OCI-M1 (cell line): ENCODE data around the gene TACC2.
A peak's percentile ranks its signal among the peaks of the same experiment; 100 is the strongest.

Experiments
- DNase-seq: peaks from one replicate; lab custom pipeline; 2025; lab: John Stamatoyannopoulos, UW

The TACC2 gene

DNA sequence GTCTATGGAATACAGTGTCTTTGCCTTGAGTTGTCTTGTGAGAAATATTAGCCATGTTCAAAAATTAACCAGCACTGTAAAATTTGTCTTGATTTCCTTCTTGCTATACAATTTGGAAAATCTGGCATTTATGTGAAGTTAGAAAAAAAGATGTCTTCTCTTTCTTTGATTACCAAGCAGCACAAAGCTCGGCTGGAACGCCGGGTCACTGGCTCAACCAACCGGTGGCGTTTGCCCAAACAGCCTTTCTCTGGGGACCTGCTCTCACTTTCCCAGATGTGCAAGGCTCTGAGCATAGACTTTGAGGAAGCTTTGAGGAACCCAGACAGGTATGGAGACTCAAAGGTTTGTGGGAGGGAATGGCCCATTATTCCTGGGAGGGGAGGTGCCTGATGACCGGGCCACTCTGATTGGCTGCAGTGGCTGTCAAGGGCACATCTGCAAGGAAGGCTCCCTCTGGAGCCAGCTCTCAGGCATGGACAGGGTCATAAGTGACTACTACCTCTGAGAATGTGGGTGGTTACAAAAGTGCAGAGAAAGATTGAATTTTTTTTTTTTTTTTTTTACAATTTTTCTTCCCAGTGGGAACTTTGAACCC, 287.7 kb downstream of the TACC2 start:
- DNase-seq, result no peak

DNA sequence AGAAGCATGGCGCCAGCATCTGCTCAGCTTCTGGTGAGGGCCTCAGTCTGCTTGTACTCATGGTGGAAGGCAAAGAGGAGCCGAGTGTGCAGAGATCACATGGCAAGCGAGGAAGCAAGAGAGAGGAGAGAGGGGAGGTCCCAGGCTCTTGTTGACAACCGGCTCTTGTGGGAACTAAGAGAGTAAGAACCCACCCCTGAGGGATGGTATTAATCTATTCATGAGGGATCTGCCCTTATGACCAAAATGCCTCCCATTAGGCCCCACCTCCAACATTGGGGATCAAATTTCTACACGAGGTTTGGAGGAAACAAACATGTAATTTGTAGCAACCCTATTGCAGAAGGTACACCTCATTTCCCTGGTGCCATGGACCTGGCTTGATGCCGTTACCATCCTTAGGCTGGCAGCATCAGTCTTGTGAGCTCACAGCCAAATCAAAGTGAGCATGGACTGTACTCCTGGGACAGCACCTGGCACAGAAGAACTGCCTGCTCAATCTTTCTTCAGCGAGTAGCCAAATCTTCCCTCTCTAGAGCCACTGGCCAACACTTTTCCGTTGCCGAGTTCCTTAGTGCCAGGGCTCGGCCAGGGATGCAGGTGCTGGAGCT, 288.7 kb downstream of the TACC2 start:
- no peak for DNase-seq

- DNase-seq, result peak; percentile 47
Observed at GRCh38 chr10:122279725-122280141, 290.8 kb downstream of the TACC2 start.

DNA sequence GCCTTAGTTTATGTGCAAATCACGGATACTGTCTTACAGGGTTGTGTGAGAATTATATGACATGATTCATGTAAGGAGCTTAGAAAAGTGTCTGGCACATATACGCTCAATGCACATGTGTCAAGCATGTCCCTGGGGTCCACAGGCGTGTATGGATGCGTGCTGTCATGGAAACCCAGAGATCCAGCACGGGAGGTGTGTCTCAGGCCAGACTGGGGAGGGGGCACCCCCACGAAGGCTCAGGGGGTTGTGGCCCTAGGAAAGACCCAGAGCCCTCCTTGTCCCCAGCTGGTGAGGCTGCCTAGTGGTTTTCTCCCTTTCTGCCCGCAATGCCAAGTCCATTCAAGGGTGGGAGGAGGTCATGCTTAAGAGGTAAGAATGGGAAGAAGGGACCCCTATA, 291.2 kb downstream of the TACC2 start:
- DNase-seq, result no peak

DNA sequence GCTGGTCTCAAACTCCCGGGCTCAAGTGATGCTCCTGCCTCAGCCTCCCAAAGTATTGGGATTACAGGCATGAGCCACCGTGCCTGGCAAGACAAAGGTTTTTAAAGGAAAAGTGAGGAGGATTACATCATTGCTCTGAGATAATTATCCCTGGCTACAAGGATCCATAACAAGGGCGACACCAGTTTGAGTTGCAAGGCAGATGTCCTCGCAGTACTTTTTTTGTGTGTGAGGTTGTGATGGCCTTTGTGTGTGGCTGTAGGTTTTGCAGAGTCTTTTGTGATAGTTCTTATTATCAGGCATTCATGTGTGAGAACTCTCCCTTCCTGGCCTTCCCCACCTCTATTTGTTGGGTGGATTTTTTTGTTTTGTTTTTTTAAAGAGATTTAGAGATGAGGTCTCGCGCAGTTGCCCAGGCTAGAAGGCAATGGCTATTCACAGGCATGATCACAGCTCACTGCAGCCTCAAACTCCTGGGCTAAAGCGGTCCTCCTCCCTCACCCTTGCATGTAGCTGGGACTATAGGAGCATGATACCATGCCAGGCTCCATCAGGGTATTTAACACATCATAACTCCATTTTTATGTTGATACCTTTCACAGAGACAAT, 292.2 kb downstream of the TACC2 start:
- no peak for DNase-seq

- DNase-seq, result no peak
Observed at GRCh38 chr10:122281751-122282150, 292.8 kb downstream of the TACC2 start.

DNA sequence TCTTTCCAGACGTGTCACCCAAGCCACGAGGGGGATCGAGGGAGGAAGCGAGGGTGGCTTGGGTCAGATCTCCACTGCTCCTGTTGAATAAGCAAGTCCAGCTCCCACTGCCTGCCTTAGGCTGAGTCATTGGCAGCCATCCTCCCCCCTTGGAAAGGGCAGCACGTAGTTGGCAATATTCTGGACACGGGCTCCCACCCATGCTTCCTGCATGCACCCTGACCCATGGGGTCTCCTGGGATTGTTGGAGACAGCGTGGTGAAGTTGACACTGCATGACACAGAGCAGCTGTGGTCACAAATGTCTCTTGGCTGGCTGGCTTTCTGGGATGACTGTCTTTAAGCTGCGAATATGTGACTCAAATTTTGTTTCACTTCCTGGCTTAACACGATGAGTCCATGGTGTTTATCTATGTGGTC, 293.3 kb downstream of the TACC2 start:
- no peak for DNase-seq

GRCh38 chr10:122282909-122283308, 293.9 kb downstream of the TACC2 start:
- DNase-seq, result no peak

DNA sequence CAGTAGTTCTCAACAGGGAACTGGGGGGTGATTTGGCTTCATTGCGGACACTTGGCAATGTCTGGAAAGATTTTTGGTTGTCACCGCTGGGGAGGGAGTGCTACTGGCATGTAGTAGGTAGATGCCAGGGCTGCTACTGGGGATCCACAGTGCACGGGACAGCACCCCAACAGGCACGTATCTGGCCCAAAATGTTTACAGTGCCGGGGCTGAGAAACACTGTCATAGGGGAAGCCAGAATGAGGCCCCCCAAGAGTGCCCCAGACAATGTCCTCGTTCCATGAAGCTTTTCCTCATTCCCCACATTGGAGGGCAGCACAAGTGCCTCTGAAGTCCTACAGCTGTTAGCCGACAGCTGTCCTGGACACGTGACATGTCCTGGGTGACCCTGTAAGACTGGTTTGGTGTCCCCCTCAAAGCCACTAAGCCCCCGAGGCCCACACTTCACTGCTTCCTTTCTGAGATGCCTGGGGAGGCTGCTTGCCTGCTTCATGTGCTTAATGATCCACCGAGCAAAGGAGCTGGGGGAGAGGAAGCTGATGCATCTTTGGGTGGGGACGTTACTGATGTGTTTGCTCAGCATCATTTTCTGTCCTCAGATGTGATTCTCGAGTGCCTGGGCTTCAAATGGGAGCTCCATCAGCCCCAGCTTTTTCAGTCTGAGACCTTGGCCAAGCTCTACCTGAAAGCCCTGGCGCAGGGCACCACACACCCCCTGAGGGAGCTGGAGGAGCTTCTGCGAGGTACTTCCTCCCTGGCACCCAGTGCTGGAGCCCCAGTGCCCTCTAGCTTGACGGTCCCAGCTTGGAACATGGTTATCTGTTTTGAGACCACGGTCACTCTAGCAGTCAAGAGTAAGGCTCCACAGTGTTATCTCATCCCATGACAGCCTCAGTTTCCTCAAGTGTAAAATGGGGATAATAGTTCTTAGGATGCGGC, 296.8 kb downstream of the TACC2 start:
- DNase-seq, result no peak

DNA sequence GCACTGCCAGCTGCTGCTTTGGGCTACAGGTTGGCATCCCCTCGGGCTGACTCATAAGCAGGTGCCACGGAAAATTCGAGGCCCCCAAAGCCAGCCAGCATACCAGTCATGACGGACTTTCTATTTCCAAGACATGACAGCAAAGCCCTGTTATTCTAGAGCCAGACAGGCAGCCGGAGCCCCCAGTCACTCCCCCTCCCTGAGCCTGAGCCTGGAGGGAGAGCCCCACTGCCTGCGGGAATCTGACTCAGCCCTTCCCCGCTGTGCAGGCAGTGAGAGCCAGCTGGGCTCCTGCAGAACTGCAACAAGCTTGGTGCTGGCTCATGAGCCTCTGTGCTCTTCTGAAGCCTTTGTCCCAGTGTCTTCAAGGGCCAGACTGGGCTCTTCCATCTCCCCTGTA, 297.9 kb downstream of the TACC2 start:
- no peak for DNase-seq

DNA sequence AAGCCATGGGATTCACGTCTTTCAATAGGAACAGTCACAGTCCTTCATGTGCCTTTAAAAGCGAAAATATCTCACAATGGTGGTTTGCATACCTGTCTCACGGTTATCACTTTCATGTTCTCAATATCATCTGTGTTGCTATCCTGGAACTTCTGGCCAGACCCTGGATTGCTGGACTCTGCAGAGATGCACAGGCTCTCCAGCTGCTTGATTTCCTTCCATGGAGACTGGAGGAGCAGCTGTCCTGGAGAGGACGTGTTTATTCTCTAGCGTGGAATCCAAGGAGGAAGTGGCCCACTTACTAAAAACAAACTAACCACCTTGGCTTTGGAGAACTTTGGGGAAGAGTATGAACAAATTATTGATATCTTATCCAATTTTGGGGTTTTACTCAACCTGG, 298.6 kb downstream of the TACC2 start:
- DNase-seq, result no peak

DNA sequence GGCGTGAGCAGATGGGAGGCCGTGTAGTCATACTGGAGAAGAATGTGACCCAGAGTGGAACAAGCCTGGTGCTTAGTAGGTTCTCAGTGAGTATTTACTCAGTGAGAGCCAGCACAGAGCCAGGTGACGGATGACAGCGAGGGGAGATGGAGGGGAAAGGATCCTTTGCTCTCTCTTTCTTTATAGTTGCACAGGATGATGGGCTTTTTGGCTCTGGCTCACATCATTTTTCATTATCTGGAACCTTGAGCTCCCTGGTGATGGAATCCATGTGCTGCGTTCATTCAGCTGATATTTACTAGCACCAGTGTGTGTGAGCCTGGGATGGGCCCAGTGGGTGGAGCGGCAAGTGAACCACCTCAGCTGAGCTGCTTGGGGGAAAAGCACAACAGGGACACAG, 299.3 kb downstream of the TACC2 start:
- no peak for DNase-seq

DNA sequence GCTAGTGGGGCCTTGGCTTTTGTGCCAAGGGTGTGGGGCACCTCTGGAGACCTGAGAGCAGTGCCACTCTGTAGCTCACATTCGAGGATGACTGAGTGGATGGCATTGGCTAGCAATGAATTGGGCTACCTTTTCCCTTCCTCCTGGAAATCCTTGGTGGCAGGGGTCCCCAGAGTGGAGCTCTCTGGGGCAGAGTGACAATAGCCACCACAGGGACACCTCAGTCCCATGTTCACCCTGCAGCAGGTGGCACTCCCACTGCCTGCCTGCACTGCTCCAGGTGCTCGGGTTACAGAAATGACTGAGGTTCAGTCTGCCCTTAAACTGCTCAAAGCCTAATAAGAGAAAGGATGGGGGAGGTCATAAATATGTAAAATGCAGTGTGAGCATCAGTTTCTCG, 300.0 kb downstream of the TACC2 start:
- no peak for DNase-seq

DNA sequence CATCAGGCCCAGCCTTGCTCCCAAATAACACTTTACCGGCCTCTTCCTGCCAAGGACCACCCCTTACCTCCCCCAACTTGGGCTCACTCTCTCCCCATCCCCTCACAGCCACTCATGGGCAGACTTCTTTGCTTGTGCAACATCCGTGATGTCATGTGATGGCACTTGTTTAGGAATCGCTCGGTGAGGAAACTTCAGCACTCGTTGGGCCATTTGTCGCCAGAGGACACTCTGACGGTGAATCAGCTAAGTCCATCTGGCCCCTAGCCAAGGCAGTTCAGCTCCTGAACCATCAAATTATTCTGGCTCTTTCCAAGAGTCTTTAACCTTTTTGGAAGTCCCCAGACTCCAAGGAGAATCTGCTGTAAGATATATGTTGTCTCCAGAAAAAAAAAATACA, 301.4 kb downstream of the TACC2 start:
- no peak for DNase-seq

GRCh38 chr10:122290833-122291532, 302.0 kb downstream of the TACC2 start:
- no peak for DNase-seq

DNA sequence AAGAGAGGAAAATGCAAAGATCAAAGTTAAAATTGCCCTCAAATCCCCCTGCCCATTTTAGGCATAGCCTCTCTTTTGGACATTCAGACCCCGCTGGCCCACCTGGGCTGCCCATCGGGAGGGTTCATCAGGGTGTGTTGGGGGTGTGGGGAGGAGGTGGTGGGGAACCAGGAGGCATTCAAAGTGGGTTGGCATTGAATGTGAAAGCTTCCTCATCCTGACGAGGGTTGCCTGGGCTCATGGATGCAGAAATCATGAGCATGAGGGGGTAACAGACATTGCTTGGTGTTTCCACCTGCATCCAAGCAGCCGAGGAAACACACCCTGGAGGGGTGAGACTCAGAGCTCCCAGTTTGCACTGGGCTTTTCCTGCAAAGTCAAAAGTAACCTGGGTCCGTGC, 302.8 kb downstream of the TACC2 start:
- DNase-seq, result no peak

- no peak for DNase-seq
Observed at GRCh38 chr10:122292376-122292775, 303.4 kb downstream of the TACC2 start.

DNA sequence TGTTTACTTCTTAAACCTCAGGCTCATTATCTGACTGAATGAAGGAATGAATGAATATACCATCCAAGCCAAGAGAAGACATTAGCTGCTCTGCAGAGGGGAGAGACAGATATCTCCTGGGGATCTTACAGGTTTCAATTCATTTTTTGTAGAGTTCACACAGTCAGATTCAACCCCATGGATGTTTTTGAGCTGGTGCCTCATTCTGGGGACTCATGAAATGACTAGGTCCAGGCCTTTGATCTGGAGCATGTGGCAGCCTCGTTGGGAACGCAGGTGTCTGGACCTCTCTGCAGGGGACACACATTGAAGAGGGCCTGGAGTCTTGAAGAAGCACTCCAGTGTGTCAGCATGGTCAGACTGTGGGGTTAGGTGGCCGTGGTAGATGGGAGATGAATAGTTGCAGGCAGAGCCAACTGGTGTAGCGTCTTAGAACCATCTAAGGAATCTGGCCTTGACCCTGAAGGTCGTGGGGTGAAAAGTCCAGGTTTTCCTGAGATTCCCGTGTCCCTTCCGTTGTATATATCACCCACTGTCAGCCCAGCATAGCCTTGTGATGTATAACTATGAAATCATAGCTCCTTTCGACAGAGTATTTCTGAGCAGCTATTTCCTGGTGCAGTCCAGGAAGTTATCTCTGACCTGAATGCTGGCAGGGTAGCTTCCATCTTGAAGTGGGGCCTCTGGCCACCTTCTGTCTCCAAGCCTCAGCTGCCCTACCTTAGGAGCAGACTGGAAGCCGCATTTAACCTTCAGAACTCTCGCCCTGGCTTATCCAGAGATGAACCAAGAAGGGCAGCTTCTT, 304.4 kb downstream of the TACC2 start:
- DNase-seq, result no peak

GRCh38 chr10:122293961-122294380, 305.0 kb downstream of the TACC2 start:
- no peak for DNase-seq

DNA sequence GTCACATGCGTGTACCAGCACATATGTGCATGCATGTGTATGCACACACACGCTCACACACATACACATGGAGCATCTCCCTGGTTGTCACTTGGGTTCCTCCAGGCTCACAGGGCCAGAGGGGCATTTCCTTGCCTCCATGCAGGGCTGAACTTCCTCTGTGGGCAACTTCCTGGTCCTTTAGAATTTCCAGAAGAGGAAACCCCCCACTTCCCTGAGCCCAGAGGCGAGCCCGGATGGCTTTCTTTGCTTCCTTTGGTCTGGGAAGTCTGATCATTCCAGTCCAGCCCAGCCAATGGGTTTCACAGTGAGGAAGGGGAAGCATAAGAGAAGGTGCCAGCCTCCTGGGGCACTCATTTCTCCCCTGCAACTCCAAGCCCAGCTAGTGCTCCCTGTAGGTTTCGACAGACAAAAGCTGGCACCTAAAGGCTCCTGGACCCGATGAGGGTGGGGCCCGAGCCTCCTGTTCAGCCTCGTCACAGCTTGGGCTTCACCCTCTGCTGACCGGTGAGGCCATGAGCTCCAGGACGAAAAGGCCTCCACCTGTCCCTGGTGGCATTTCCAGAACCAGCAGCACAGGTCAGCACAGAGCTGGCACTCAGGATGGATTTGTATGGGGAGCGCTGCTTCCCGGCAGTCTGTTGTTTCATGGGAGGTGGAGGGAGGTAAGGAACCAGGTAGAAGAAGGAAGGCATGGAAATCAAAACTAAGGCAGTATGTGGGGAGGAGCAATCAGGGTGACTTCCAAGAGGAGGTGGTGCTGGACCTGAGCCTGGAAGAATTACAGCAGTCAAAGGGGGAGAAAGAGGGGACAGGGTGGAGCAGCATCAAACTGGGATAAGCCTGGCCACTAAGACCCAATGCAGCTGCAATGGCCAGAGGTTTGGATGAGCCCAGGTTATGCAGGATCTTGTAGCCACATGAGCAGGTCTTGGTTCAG, 305.8 kb downstream of the TACC2 start:
- no peak for DNase-seq
